Mucosa of rectum (tissue), 2 donors: ENCODE measurements around the gene LRMDA.

ENCODE experiments used
- H3K27ac ChIP-seq, 2 donors: one replicate each; pipeline ENCODE4 v1.7.0; 2013; ENCODE audit warnings: inconsistent platforms in 2 of 2, low read depth in 2 of 2, low read length in 2 of 2
- H3K27me3 ChIP-seq, 2 donors: one replicate each; pipeline ENCODE4 v1.7.0; 2013; ENCODE audit warnings: low read length in 2 of 2; ENCODE audit not compliant: control insufficient read depth in 2 of 2, insufficient read depth in 2 of 2
- H3K36me3 ChIP-seq, 2 donors: one replicate each; pipeline ENCODE4 v1.7.0; 2013; ENCODE audit warnings: low read length in 2 of 2; ENCODE audit not compliant: control insufficient read depth in 2 of 2, insufficient read depth in 2 of 2
- H3K4me1 ChIP-seq, 2 donors: one replicate each; pipeline ENCODE4 v1.7.0; 2013; ENCODE audit warnings: low read length in 2 of 2, mild to moderate bottlenecking in 1 of 2; ENCODE audit not compliant: control insufficient read depth in 2 of 2, insufficient read depth in 2 of 2
- H3K4me3 ChIP-seq, 2 donors: one replicate each; pipeline ENCODE4 v1.7.0; 2013; ENCODE audit warnings: low read length in 2 of 2
- H3K9ac ChIP-seq, 2 donors: one replicate each; pipeline ENCODE4 v1.7.0; 2013; ENCODE audit warnings: low read length in 2 of 2, low read depth in 1 of 2, mild to moderate bottlenecking in 1 of 2
- H3K9me3 ChIP-seq, 2 donors: one replicate each; pipeline ENCODE4 v1.7.0; 2013; ENCODE audit warnings: low read length in 2 of 2; ENCODE audit not compliant: control insufficient read depth in 2 of 2
- donor health status: healthy.
- donor health status: Normal muscosa, but diverticular disease.

The LRMDA gene

GRCh38 chr10:76106611-76107010 is 675.2 kb downstream of the LRMDA start:
- H3K27ac ChIP-seq: no peak overlapping the region
- no peaks in the 10 kb centered on the region for H3K4me1 ChIP-seq
- no peaks in the 10 kb centered on the region for H3K36me3 ChIP-seq
- no peaks in the 10 kb centered on the region for H3K27me3 ChIP-seq
- H3K4me3 ChIP-seq: no peak overlapping the region
- H3K9me3 ChIP-seq: no peaks in the 10 kb centered on the region
- no peak overlapping the region for H3K9ac ChIP-seq

GRCh38 chr10:76108563-76109359 is 677.3 kb downstream of the LRMDA start:
- no peaks in the 10 kb centered on the region for H3K27me3 ChIP-seq
- no peaks in the 10 kb centered on the region for H3K4me1 ChIP-seq
- H3K4me3 ChIP-seq: no peak overlapping the region
- no peaks in the 10 kb centered on the region for H3K36me3 ChIP-seq
- H3K27ac ChIP-seq: no peak overlapping the region
- H3K9me3 ChIP-seq: no peaks in the 10 kb centered on the region
- H3K9ac ChIP-seq: no peak overlapping the region

- Histone ChIP-seq H3K9ac (no peak overlapping the region), H3K9me3 (no peaks in the 10 kb centered on the region), H3K4me1 (no peaks in the 10 kb centered on the region), H3K27ac (no peak overlapping the region), H3K36me3 (no peaks in the 10 kb centered on the region), H3K27me3 (no peaks in the 10 kb centered on the region), H3K4me3 (no peak overlapping the region)
These were observed 680.0 kb downstream of the LRMDA start for GRCh38 chr10:76111404-76111803.

GRCh38 chr10:76111986-76112825 is 680.8 kb downstream of the LRMDA start:
- Histone ChIP-seq H3K9me3 (no peaks in the 10 kb centered on the region), H3K4me3 (no peak overlapping the region), H3K27me3 (no peaks in the 10 kb centered on the region), H3K27ac (no peak overlapping the region), H3K9ac (no peak overlapping the region), H3K36me3 (no peaks in the 10 kb centered on the region), H3K4me1 (no peaks in the 10 kb centered on the region)

GRCh38 chr10:76112826-76113150 is 681.4 kb downstream of the LRMDA start:
- Histone ChIP-seq H3K4me3 (no peak overlapping the region), H3K9me3 (no peaks in the 10 kb centered on the region), H3K9ac (no peak overlapping the region), H3K4me1 (no peaks in the 10 kb centered on the region), H3K36me3 (no peaks in the 10 kb centered on the region), H3K27me3 (no peaks in the 10 kb centered on the region), H3K27ac (no peak overlapping the region)

GRCh38 chr10:76113952-76114351 is 682.5 kb downstream of the LRMDA start:
- Histone ChIP-seq H3K9ac (no peak overlapping the region), H3K27ac (no peak overlapping the region), H3K27me3 (no peaks in the 10 kb centered on the region), H3K36me3 (no peaks in the 10 kb centered on the region), H3K4me1 (no peaks in the 10 kb centered on the region), H3K9me3 (no peaks in the 10 kb centered on the region), H3K4me3 (no peak overlapping the region)

- no peaks in the 10 kb centered on the region for H3K9me3 ChIP-seq
- H3K27me3 ChIP-seq: no peaks in the 10 kb centered on the region
- H3K9ac ChIP-seq: no peak overlapping the region
- no peak overlapping the region for H3K4me3 ChIP-seq
- no peaks in the 10 kb centered on the region for H3K36me3 ChIP-seq
- peak overlapping the region in 1 of 2 donors; percentile 9 for H3K27ac ChIP-seq
- H3K4me1 ChIP-seq: no peaks in the 10 kb centered on the region
These were observed 683.2 kb downstream of the LRMDA start for GRCh38 chr10:76114581-76115001.

- no peaks in the 10 kb centered on the region for H3K4me1 ChIP-seq
- no peaks in the 10 kb centered on the region for H3K27me3 ChIP-seq
- H3K27ac ChIP-seq: no peak overlapping the region
- H3K9me3 ChIP-seq: no peaks in the 10 kb centered on the region
- no peak overlapping the region for H3K4me3 ChIP-seq
- H3K9ac ChIP-seq: no peak overlapping the region
- no peaks in the 10 kb centered on the region for H3K36me3 ChIP-seq
These were observed 683.7 kb downstream of the LRMDA start for GRCh38 chr10:76115131-76115470.

GRCh38 chr10:76115471-76116155 is 684.2 kb downstream of the LRMDA start:
- H3K4me3 ChIP-seq: no peak overlapping the region
- no peaks in the 10 kb centered on the region for H3K27me3 ChIP-seq
- no peaks in the 10 kb centered on the region for H3K9me3 ChIP-seq
- no peaks in the 10 kb centered on the region for H3K36me3 ChIP-seq
- no peaks in the 10 kb centered on the region for H3K4me1 ChIP-seq
- no peak overlapping the region for H3K9ac ChIP-seq
- no peak overlapping the region for H3K27ac ChIP-seq

- Histone ChIP-seq H3K9me3 (no peaks in the 10 kb centered on the region), H3K27me3 (no peaks in the 10 kb centered on the region), H3K4me1 (no peaks in the 10 kb centered on the region), H3K9ac (no peak overlapping the region), H3K36me3 (no peaks in the 10 kb centered on the region), H3K4me3 (no peak overlapping the region), H3K27ac (no peak overlapping the region)
These were observed 685.1 kb downstream of the LRMDA start for GRCh38 chr10:76116523-76116922.
